GM12801 (cell line): ENCODE measurements around the gene CACNB3.

Source experiments
- CTCF ChIP-seq: IDR thresholded peaks from one replicate; pipeline ENCODE4 v1.5.1; 2011; ENCODE audit warnings: control low read depth; ENCODE audit not compliant: insufficient read length; ENCODE audit errors: extremely low read depth

The CACNB3 gene

DNA sequence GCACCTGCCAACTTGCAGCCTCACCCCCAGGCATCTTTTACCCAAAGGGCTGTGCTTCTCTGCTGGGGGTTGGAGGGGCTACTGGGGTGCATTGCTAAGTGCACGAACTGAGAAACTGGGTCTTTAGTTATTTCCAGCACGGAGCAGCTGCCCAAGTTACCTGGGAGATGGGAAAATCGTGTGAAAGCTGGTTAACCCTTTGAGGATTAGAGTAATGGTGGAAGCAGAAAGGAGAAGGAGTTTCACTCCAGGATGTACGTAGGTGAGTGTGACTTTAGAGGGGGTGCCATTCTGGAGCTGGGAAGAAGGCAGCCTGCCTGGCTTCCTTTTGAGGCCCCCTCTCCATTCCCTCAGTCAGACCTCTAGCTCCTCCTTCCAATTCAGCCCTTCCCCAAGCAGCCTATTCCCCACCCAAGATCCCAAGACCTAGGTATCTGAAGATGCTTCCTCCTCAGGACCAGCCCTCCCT, 28.4 kb upstream of the CACNB3 start:
- no peak for TF ChIP-seq CTCF

GRCh38 chr12:48793696-48794095, 24.6 kb upstream of the CACNB3 start:
- no peak for TF ChIP-seq CTCF

DNA sequence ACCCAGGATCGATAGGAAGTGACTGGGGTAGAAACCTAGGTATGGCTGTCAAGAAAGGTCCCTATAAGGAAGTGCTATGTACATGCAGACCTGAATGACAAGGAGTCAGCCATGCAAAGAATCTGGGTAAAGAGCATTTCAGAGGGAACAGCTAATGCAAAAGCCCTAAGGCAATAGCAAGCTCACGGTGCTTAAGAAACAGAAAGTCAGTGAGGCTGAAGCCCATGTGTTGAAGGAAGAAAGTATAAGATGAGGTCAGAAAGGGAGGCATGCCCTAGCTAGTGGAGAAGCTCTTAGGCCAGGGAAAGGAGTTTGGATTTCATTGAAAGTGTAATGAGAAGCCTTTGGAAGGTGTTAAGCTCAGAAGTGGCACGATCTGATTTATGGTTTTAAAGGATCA, 23.4 kb upstream of the CACNB3 start:
- no peak for TF ChIP-seq CTCF

GRCh38 chr12:48795550-48796455, 22.5 kb upstream of the CACNB3 start:
- TF ChIP-seq CTCF = peak; percentile 49

DNA sequence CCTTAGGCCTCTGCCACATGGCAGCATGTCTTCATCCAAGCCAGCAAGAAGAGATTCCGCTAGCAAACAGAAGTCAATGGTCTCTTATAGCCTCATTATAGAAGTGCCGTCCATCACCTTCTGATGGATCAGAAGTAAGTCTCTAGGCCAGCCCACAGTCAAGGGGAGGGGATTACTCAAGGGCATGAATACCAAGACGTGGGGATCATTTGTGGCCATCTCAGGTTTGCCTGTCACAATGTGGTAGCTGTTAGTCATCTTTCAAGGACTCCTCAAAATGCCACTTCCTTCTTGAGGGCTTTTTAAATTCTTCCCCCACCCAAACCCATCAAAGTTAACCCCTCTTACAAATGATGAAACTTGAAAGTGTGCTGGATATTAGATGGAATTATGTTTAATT, 21.3 kb upstream of the CACNB3 start:
- TF ChIP-seq CTCF = no peak

DNA sequence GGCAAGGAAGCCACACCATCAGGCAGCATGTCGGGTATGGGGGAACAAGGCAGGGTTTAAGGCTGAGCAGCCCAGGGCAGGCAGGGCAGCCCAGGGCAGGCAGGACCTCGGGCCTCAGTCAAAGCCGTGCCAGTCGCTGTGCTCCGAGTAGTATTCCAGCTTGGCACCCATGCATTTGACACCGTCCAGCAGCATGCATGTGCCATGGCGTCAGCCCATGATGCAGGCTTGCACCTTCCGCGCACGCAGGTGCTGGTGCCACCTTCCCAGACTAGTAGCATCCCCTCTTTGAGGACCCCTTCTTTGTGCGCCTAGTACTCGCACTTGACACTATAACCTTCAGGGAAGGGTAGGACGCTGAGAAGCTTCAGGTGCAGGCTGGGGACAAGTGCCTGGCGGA, 17.8 kb upstream of the CACNB3 start:
- no peak for TF ChIP-seq CTCF

GRCh38 chr12:48800971-48801370, 17.3 kb upstream of the CACNB3 start:
- TF ChIP-seq CTCF = no peak
